ENCODE measurements around the gene RPGRIP1. TPM values are rescaled to one million over a fixed set of nuclear protein-coding genes. Genes with fewer than 3 reads are reported as not detected.
"Not testable (repeated sequence)": the region's sequence is repeated elsewhere in the genome, so short reads cannot be mapped to it uniquely, and the experiment has no call there.

The RPGRIP1 gene
- total RNA-seq, 1 experiment from 2014 or later = 0.50 TPM

GRCh38 chr14:21278632-21279031 is 1.3 kb upstream of the RPGRIP1 start:
- DNase-seq (ENCODE audit: low spot score) (no peak), ATAC-seq (no peak)
- no peaks in the 10 kb centered on the region; the same call in 1 of the 2 replicates for H3K27me3 Mint-ChIP-seq (ENCODE audit: low read depth)
- H3K27ac Mint-ChIP-seq = no peak overlapping the region
- TF ChIP-seq MAX (CRISPR knock-in tag; IDR thresholded peaks at IDR 0.05) (no peak), ZNF219 (CRISPR knock-in tag; IDR thresholded peaks at IDR 0.05; ENCODE audit: borderline replicate concordance) (no peak), ZNF317 (CRISPR knock-in tag; IDR thresholded peaks at IDR 0.05; ENCODE audit: borderline replicate concordance, low read depth) (no peak), ATF1 (CRISPR knock-in tag; IDR thresholded peaks at IDR 0.05) (no peak), TEAD4 (CRISPR knock-in tag; IDR thresholded peaks at IDR 0.05) (no peak), ZNF532 (CRISPR knock-in tag; IDR thresholded peaks at IDR 0.05; ENCODE audit: borderline replicate concordance) (no peak), ZBTB21 (CRISPR knock-in tag; IDR thresholded peaks at IDR 0.05; ENCODE audit: borderline replicate concordance) (no peak), PRDM15 (CRISPR knock-in tag; IDR thresholded peaks at IDR 0.05) (no peak), KAT7 (CRISPR knock-in tag; IDR thresholded peaks at IDR 0.05; ENCODE audit: borderline replicate concordance) (no peak), FOXJ3 (CRISPR knock-in tag; IDR thresholded peaks at IDR 0.05; ENCODE audit: borderline replicate concordance) (no peak), ESRRA (CRISPR knock-in tag; IDR thresholded peaks at IDR 0.05; ENCODE audit: borderline replicate concordance) (no peak), TCF7 (CRISPR knock-in tag; IDR thresholded peaks at IDR 0.05; ENCODE audit: low read depth) (no peak), AR (CRISPR knock-in tag; IDR thresholded peaks at IDR 0.05) (no peak), OVOL2 (CRISPR knock-in tag; IDR thresholded peaks at IDR 0.05; ENCODE audit: borderline replicate concordance) (no peak), ZBTB43 (CRISPR knock-in tag; IDR thresholded peaks at IDR 0.05) (no peak), ZNF263 (CRISPR knock-in tag; IDR thresholded peaks at IDR 0.05; ENCODE audit: low read depth) (no peak)
- no peak overlapping the region for H3K4me3 Mint-ChIP-seq
- H3K36me3 Mint-ChIP-seq = no peaks in the 10 kb centered on the region
- H3K4me1 Mint-ChIP-seq = 0 out of 2 replicates have a peak, but pooled peaks cover 3% of the 10 kb centered on the region
- ChIA-PET CTCF (interaction anchor here (1.4 kb wide), 1 partner anchor 29 kb away, joined by 3 read pairs; no protein-coding TSS in a partner anchor), POLR2A (no interaction called here)
- H3K9me3 Mint-ChIP-seq = no peaks in the 10 kb centered on the region

- H3K9me3 Mint-ChIP-seq; H3K36me3 Mint-ChIP-seq; H3K27ac Mint-ChIP-seq; POLR2A ChIA-PET; DNase-seq (ENCODE audit: low spot score); H3K4me1 Mint-ChIP-seq; CTCF ChIA-PET; H3K27me3 Mint-ChIP-seq (ENCODE audit: low read depth); H3K4me3 Mint-ChIP-seq; ATAC-seq: not testable (repeated sequence)
Measured at GRCh38 chr14:21281917-21282316, 2.0 kb downstream of the RPGRIP1 start.

- H3K4me3 Mint-ChIP-seq; H3K9me3 Mint-ChIP-seq; CTCF ChIA-PET; POLR2A ChIA-PET; H3K27ac Mint-ChIP-seq; DNase-seq (ENCODE audit: low spot score); H3K4me1 Mint-ChIP-seq; ATAC-seq; H3K27me3 Mint-ChIP-seq (ENCODE audit: low read depth); H3K36me3 Mint-ChIP-seq: not testable (repeated sequence)
Measured at GRCh38 chr14:21286516-21286915, 6.6 kb downstream of the RPGRIP1 start.

All from WTC11 (cell line).